ENCODE data around the gene ESPL1. TPM values are rescaled to one million over a fixed set of nuclear protein-coding genes. Genes with fewer than 3 reads are reported as not detected.

Gene ESPL1
- polyA plus RNA-seq, 3 donors from 2014 or later = 0.53 TPM; not detected in 2

- peak overlapping the region in 2 of 6 donors; percentile 66 to 72 for H3K27ac Mint-ChIP-seq
- H3K9me3 Mint-ChIP-seq = no peaks in the 10 kb centered on the region
- H3K36me3 Mint-ChIP-seq = no peaks in the 10 kb centered on the region
- peaks cover 41 to 48% of the 10 kb centered on the region in 2 donors for H3K4me1 Mint-ChIP-seq
- DNase-seq = no peak
- peaks cover 2 to 12% (median 4%) of the 10 kb centered on the region in 3 donors for H3K27me3 Mint-ChIP-seq (ENCODE audit: low read depth in 3 of 3)
- H3K4me3 Mint-ChIP-seq = peak overlapping the region in 1 of 5 donors; percentile 68
These were observed 33.7 kb upstream of the ESPL1 start for GRCh38 chr12:53234271-53234914.

DNA sequence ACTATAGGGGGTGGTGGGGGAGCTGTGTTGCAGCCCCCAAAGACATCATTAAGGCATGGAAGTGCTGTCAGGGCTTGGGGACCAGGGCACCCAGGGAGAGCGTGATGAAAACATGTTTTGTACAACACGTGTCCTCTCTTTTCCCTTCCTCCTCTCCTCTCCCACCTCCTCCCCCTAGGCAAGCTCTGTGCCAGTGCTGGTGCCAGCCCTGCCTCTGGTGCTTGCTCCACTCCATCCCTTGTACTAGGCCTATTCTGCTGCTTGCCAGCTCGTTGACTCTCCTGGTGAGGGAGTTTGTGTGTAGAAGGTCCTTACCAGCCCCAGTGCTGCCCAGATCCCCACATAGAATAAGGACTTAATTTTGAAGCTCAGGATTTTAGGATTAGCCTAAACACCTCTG is 32.9 kb upstream of the ESPL1 start:
- H3K36me3 Mint-ChIP-seq = no peaks in the 10 kb centered on the region
- peak overlapping the region in 1 of 5 donors; percentile 21 for H3K4me3 Mint-ChIP-seq
- no peaks in the 10 kb centered on the region for H3K9me3 Mint-ChIP-seq
- H3K4me1 Mint-ChIP-seq = peaks cover 41 to 48% of the 10 kb centered on the region in 2 donors
- no peak overlapping the region for H3K27ac Mint-ChIP-seq
- DNase-seq = no peak
- peaks cover 2 to 12% (median 4%) of the 10 kb centered on the region in 3 donors for H3K27me3 Mint-ChIP-seq (ENCODE audit: low read depth in 3 of 3)

GRCh38 chr12:53235742-53236442 is 32.2 kb upstream of the ESPL1 start:
- DNase-seq = no peak
- peak overlapping the region in 1 of 5 donors; percentile 44 for H3K4me3 Mint-ChIP-seq
- peaks cover 41 to 46% of the 10 kb centered on the region in 2 donors for H3K4me1 Mint-ChIP-seq
- no peaks in the 10 kb centered on the region for H3K36me3 Mint-ChIP-seq
- H3K27me3 Mint-ChIP-seq (ENCODE audit: low read depth in 3 of 3) = peaks cover 2 to 12% (median 4%) of the 10 kb centered on the region in 3 donors
- no peaks in the 10 kb centered on the region for H3K9me3 Mint-ChIP-seq
- H3K27ac Mint-ChIP-seq = peak overlapping the region in 4 of 6 donors; percentile 34 to 81 (median 64)

- peak; percentile 33 to 48 (median 46) for DNase-seq
- peak overlapping the region in 3 of 5 donors; percentile 25 to 52 (median 48) for H3K4me3 Mint-ChIP-seq
These were observed 31.5 kb upstream of the ESPL1 start for GRCh38 chr12:53236443-53237111.

GRCh38 chr12:53239643-53240258 is 28.3 kb upstream of the ESPL1 start:
- Mint-ChIP-seq H3K36me3 (peaks cover 0 to 4% (median 0%) of the 10 kb centered on the region in 3 donors), H3K9me3 (no peaks in the 10 kb centered on the region), H3K4me3 (no peak overlapping the region), H3K4me1 (peaks cover 21 to 27% of the 10 kb centered on the region in 2 donors), H3K27me3 (ENCODE audit: low read depth in 3 of 3) (peaks cover 0 to 5% (median 2%) of the 10 kb centered on the region in 3 donors), H3K27ac (no peak overlapping the region)
- no peak for DNase-seq

More at GRCh38 chr12:53236443-53237111, 31.5 kb upstream of the ESPL1 start:
- peak overlapping the region; percentile 15 to 81 (median 65) for H3K27ac Mint-ChIP-seq
- no peaks in the 10 kb centered on the region for H3K36me3 Mint-ChIP-seq
- peaks cover 39 to 41% of the 10 kb centered on the region in 2 donors for H3K4me1 Mint-ChIP-seq
- H3K27me3 Mint-ChIP-seq (ENCODE audit: low read depth in 3 of 3) = peaks cover 0 to 12% (median 2%) of the 10 kb centered on the region in 3 donors
- H3K9me3 Mint-ChIP-seq = no peaks in the 10 kb centered on the region

- Mint-ChIP-seq H3K36me3 (peaks cover 0 to 4% (median 0%) of the 10 kb centered on the region in 3 donors), H3K4me3 (no peak overlapping the region), H3K9me3 (no peaks in the 10 kb centered on the region), H3K27ac (peak overlapping the region in 1 of 6 donors; percentile 40), H3K4me1 (peaks cover 5 to 10% of the 10 kb centered on the region in 2 donors), H3K27me3 (ENCODE audit: low read depth in 3 of 3) (peaks cover 0 to 5% (median 2%) of the 10 kb centered on the region in 3 donors)
- DNase-seq = no peak
These were observed 26.3 kb upstream of the ESPL1 start for GRCh38 chr12:53241623-53242412.

DNA sequence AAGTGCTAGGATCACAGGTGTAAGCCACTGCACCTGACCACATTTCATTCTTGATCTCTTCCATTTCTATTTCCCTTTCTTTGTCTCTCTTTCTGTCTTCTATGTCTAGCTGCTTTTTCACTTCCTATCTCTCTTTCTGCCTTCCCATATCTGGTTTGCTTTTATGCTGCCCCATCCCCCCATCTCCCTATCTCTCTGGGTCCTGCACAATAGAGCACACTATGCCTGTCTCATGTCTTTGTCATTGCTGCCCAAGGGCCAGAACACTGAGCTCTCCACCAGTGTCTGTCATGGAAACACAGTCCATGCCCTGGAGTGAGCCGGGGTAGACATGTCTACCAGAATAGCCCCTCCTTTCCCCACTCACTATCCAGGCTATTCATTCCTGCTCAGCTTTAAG is 23.8 kb upstream of the ESPL1 start:
- no peak for DNase-seq
- Mint-ChIP-seq H3K4me1 (no peaks in the 10 kb centered on the region), H3K27ac (no peak overlapping the region), H3K27me3 (ENCODE audit: low read depth in 3 of 3) (peaks cover 0 to 7% (median 4%) of the 10 kb centered on the region in 3 donors), H3K4me3 (no peak overlapping the region), H3K9me3 (no peaks in the 10 kb centered on the region), H3K36me3 (peaks cover 0 to 4% (median 0%) of the 10 kb centered on the region in 3 donors)

- no peak overlapping the region for H3K4me3 Mint-ChIP-seq
- no peaks in the 10 kb centered on the region for H3K9me3 Mint-ChIP-seq
- no peak overlapping the region for H3K27ac Mint-ChIP-seq
- DNase-seq = no peak
- H3K27me3 Mint-ChIP-seq (ENCODE audit: low read depth in 3 of 3) = peaks cover 0 to 7% (median 4%) of the 10 kb centered on the region in 3 donors
- H3K36me3 Mint-ChIP-seq = peaks cover 0 to 4% (median 0%) of the 10 kb centered on the region in 3 donors
- H3K4me1 Mint-ChIP-seq = no peaks in the 10 kb centered on the region
These were observed 22.8 kb upstream of the ESPL1 start for GRCh38 chr12:53245286-53245685.

GRCh38 chr12:53251477-53252348 is 16.4 kb upstream of the ESPL1 start:
- peak; percentile 67 to 75 (median 74) for DNase-seq
- Mint-ChIP-seq H3K27ac (peak overlapping the region; percentile 82 to 97 (median 96)), H3K4me3 (peak overlapping the region; percentile 98 to 99 (median 99)), H3K36me3 (peaks cover 0 to 5% (median 0%) of the 10 kb centered on the region in 3 donors), H3K4me1 (peaks cover 29 to 33% of the 10 kb centered on the region in 2 donors), H3K27me3 (ENCODE audit: low read depth in 3 of 3) (peaks cover 2 to 7% (median 3%) of the 10 kb centered on the region in 3 donors), H3K9me3 (no peaks in the 10 kb centered on the region)

GRCh38 chr12:53252349-53252916 is 15.7 kb upstream of the ESPL1 start:
- no peak for DNase-seq
- H3K36me3 Mint-ChIP-seq = peaks cover 0 to 5% (median 0%) of the 10 kb centered on the region in 3 donors
- peaks cover 29 to 33% of the 10 kb centered on the region in 2 donors for H3K4me1 Mint-ChIP-seq
- H3K27me3 Mint-ChIP-seq (ENCODE audit: low read depth in 3 of 3) = peaks cover 1 to 5% (median 2%) of the 10 kb centered on the region in 3 donors
- peak overlapping the region; percentile 98 to 99 (median 99) for H3K4me3 Mint-ChIP-seq
- peak overlapping the region; percentile 82 to 97 (median 94) for H3K27ac Mint-ChIP-seq
- no peaks in the 10 kb centered on the region for H3K9me3 Mint-ChIP-seq

- H3K4me3 Mint-ChIP-seq = peak overlapping the region; percentile 98 to 99 (median 99)
- peaks cover 0 to 5% (median 0%) of the 10 kb centered on the region in 3 donors for H3K36me3 Mint-ChIP-seq
- peak overlapping the region; percentile 51 to 95 (median 70) for H3K27ac Mint-ChIP-seq
- H3K27me3 Mint-ChIP-seq (ENCODE audit: low read depth in 3 of 3) = peaks cover 1 to 5% (median 2%) of the 10 kb centered on the region in 3 donors
- H3K9me3 Mint-ChIP-seq = no peaks in the 10 kb centered on the region
- H3K4me1 Mint-ChIP-seq = peaks cover 29 to 33% of the 10 kb centered on the region in 2 donors
- DNase-seq = no peak
These were observed 14.8 kb upstream of the ESPL1 start for GRCh38 chr12:53253298-53253697.
